ENCODE measurements around the gene TBC1D30.

Gene TBC1D30

GRCh38 chr12:64911081-64911480 is 86.6 kb downstream of the TBC1D30 start:
- DNase-seq (ENCODE audit: low spot score), result no peak

DNA sequence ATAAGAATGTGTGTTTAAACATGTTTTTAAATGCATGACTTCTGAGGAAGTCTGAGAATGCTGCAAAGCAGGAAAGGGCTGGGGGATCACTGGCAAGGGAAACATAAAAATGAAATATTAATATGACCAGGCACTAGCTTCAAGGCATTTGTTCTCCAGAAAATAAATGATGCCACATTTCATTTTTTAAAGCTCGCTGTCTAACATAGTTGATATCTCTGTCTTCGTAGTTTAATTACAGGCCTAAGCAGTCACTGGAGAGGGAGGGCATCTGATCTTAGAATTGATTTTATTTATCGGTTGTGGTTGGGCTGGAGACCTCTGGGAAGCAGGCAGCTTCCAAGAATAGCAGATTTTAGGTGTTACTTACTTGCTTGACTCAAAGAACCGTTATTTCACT is 87.5 kb downstream of the TBC1D30 start:
- DNase-seq (ENCODE audit: low spot score), result no peak

GRCh38 chr12:64912516-64913255 is 88.2 kb downstream of the TBC1D30 start:
- DNase-seq (ENCODE audit: low spot score), result no peak

- DNase-seq (ENCODE audit: low spot score), result no peak
Observed at GRCh38 chr12:64915242-64915641, 90.8 kb downstream of the TBC1D30 start.

- no peak for DNase-seq (ENCODE audit: low spot score)
Observed at GRCh38 chr12:64916411-64917261, 92.2 kb downstream of the TBC1D30 start.

DNA sequence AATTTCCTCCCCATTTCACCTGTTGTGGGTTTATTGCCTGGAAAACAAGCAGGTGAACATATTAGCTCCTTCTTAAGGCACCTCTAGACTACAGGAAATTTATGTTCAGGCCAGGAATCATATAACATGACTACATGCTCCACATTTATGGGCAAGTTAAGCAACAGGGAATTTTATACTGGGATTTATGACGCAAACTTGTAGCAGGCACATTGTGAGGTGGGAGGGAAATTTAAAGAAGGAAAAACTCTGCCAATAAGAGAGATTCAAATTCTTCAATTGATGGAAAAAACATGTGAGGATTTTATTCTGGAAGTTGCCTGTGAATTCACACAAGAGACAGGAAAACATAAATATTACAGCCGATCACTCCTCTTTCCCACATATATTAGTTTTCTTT is 93.9 kb downstream of the TBC1D30 start:
- no peak for DNase-seq (ENCODE audit: low spot score)

DNA sequence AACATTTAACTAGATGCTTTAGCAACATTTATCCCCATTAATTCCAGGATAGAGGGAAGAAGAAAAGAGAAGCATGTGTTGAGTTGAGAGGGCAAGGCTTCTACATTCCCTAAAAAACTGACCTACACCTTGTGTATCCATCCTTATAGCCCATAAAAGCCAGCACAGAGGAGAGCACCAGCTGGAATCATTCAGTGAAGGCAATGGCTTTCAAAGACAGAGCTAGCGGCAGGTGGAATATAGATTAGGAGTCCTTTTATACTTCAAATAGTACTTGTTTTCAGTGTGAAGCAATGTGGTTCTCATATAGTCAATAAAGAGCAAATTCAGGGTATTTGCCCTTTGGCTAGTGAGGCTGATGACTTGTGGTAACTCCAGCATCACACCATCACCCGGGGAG is 94.4 kb downstream of the TBC1D30 start:
- DNase-seq (ENCODE audit: low spot score), result no peak

GRCh38 chr12:64922853-64923252 is 98.4 kb downstream of the TBC1D30 start:
- no peak for DNase-seq (ENCODE audit: low spot score)

DNA sequence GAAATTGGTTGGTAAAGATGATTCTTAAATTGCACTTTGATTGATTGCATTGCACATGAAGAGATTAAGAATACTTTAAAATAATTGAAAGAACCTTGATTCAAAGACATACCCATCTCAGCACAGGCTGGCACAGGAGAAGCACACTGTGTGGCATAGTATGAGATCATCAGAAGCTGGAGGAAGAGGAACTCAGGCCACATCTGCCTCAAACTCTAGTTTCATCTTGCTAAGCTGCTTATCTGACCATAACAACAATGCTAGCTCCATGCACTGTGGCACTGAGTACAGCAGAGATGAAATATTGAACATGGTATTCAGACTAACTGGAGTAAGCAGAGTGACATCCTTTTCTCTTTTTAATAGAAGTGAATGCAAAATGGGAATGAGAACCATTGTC is 99.1 kb downstream of the TBC1D30 start:
- no peak for DNase-seq (ENCODE audit: low spot score)
